Ishikawa (cell line): ENCODE data around the gene MFSD8.

ENCODE experiments used
- CREB1 ChIP-seq: IDR thresholded peaks from 2 replicates; pipeline ENCODE4 v1.6.1; 2012; ENCODE audit warnings: low read depth
- MAX ChIP-seq: IDR thresholded peaks from 2 replicates; pipeline ENCODE4 v1.6.1; 2012
- NFIC ChIP-seq: IDR thresholded peaks from 2 replicates; pipeline ENCODE4 v1.6.1; 2012
- RAD21 ChIP-seq: IDR thresholded peaks from 2 replicates; pipeline ENCODE4 v1.6.1; 2012; ENCODE audit warnings: low read depth
- REST ChIP-seq: IDR thresholded peaks from 2 replicates; pipeline ENCODE4 v1.6.1; 2012; ENCODE audit warnings: low read depth, mild to moderate bottlenecking
- TAF1 ChIP-seq: IDR thresholded peaks from 2 replicates; pipeline ENCODE4 v1.6.1; 2012; ENCODE audit warnings: low read depth, mild to moderate bottlenecking
- TCF12 ChIP-seq: IDR thresholded peaks from 2 replicates; pipeline ENCODE4 v1.6.1; 2012; ENCODE audit warnings: low read depth
- TEAD4 ChIP-seq: IDR thresholded peaks from 2 replicates; pipeline ENCODE4 v1.6.1; 2012
- USF1 ChIP-seq: IDR thresholded peaks from 2 replicates; pipeline ENCODE4 v1.6.1; 2012
- YY1 ChIP-seq: IDR thresholded peaks from 2 replicates; pipeline ENCODE4 v1.6.1; 2012; ENCODE audit warnings: low read depth
- ZBTB7A ChIP-seq: IDR thresholded peaks from 2 replicates; pipeline ENCODE4 v1.6.1; 2012; ENCODE audit warnings: low read depth

GRCh38 chr4:127982445-127982844 lies 17.5 kb upstream of the MFSD8 start:
- TF ChIP-seq TCF12 (no peak), RAD21 (no peak), MAX (no peak), CREB1 (no peak), TAF1 (no peak), NFIC (no peak), ZBTB7A (no peak), TEAD4 (no peak), USF1 (no peak), REST (no peak), YY1 (no peak)
